Ishikawa (cell line): Measurements from ENCODE around the gene GPR63.

ENCODE experiments used
- CEBPB ChIP-seq: IDR thresholded peaks from 2 replicates; pipeline ENCODE4 v1.6.1; 2012
- CREB1 ChIP-seq: IDR thresholded peaks from 2 replicates; pipeline ENCODE4 v1.6.1; 2012; ENCODE audit warnings: low read depth
- EGR1 ChIP-seq: IDR thresholded peaks from 2 replicates; pipeline ENCODE4 v1.6.1; 2012
- EP300 ChIP-seq: IDR thresholded peaks from 2 replicates; pipeline ENCODE4 v1.6.1; 2012; ENCODE audit warnings: borderline replicate concordance
- FOXM1 ChIP-seq: IDR thresholded peaks from 2 replicates; pipeline ENCODE4 v1.6.1; 2012; ENCODE audit warnings: low read depth, borderline replicate concordance
- MAX ChIP-seq: IDR thresholded peaks from 2 replicates; pipeline ENCODE4 v1.6.1; 2012
- NFIC ChIP-seq: IDR thresholded peaks from 2 replicates; pipeline ENCODE4 v1.6.1; 2012
- RAD21 ChIP-seq: IDR thresholded peaks from 2 replicates; pipeline ENCODE4 v1.6.1; 2012; ENCODE audit warnings: low read depth
- REST ChIP-seq: IDR thresholded peaks from 2 replicates; pipeline ENCODE4 v1.6.1; 2012; ENCODE audit warnings: low read depth, mild to moderate bottlenecking
- TAF1 ChIP-seq: IDR thresholded peaks from 2 replicates; pipeline ENCODE4 v1.6.1; 2012; ENCODE audit warnings: low read depth, mild to moderate bottlenecking
- TCF12 ChIP-seq: IDR thresholded peaks from 2 replicates; pipeline ENCODE4 v1.6.1; 2012; ENCODE audit warnings: low read depth
- TEAD4 ChIP-seq: IDR thresholded peaks from 2 replicates; pipeline ENCODE4 v1.6.1; 2012
- USF1 ChIP-seq: IDR thresholded peaks from 2 replicates; pipeline ENCODE4 v1.6.1; 2012
- YY1 ChIP-seq: IDR thresholded peaks from 2 replicates; pipeline ENCODE4 v1.6.1; 2012; ENCODE audit warnings: low read depth
- ZBTB7A ChIP-seq: IDR thresholded peaks from 2 replicates; pipeline ENCODE4 v1.6.1; 2012; ENCODE audit warnings: low read depth

GPR63 gene

GRCh38 chr6:96836631-96837080 lies 621 bp downstream of the GPR63 start:
- no peak for TF ChIP-seq EGR1
- no peak for TF ChIP-seq MAX
- TF ChIP-seq RAD21: no peak
- no peak for TF ChIP-seq NFIC
- TF ChIP-seq FOXM1: no peak
- no peak for TF ChIP-seq CEBPB
- TF ChIP-seq TCF12: no peak
- no peak for TF ChIP-seq ZBTB7A
- no peak for TF ChIP-seq EP300
- TF ChIP-seq REST: no peak
- TF ChIP-seq TEAD4: no peak
- TF ChIP-seq YY1: no peak
- TF ChIP-seq USF1: no peak
- no peak for TF ChIP-seq CREB1
- no peak for TF ChIP-seq TAF1

GRCh38 chr6:96834070-96834469 lies 3.2 kb downstream of the GPR63 start:
- TF ChIP-seq CREB1 (no peak), ZBTB7A (no peak), RAD21 (no peak), CEBPB (no peak), EGR1 (no peak), TEAD4 (no peak), TAF1 (no peak)

GRCh38 chr6:96832780-96833179 lies 4.5 kb downstream of the GPR63 start:
- TF ChIP-seq NFIC (no peak), USF1 (no peak), EP300 (no peak), TAF1 (no peak), FOXM1 (no peak), TEAD4 (no peak), TCF12 (no peak), RAD21 (no peak)

- TF ChIP-seq NFIC: no peak
- no peak for TF ChIP-seq TAF1
- no peak for TF ChIP-seq USF1
- TF ChIP-seq EGR1: no peak
- TF ChIP-seq TEAD4: no peak
- TF ChIP-seq RAD21: no peak
- no peak for TF ChIP-seq CREB1
- no peak for TF ChIP-seq FOXM1
- TF ChIP-seq CEBPB: no peak
- TF ChIP-seq REST: no peak
- TF ChIP-seq TCF12: no peak
- TF ChIP-seq YY1: no peak
- no peak for TF ChIP-seq ZBTB7A
- TF ChIP-seq EP300: no peak
- TF ChIP-seq MAX: no peak
Observed at GRCh38 chr6:96826865-96827264, 10.4 kb downstream of the GPR63 start.

GRCh38 chr6:96823743-96824142 lies 13.5 kb downstream of the GPR63 start:
- TF ChIP-seq USF1 (no peak), NFIC (no peak), MAX (no peak), FOXM1 (no peak), EGR1 (no peak), RAD21 (no peak), TAF1 (no peak), CEBPB (no peak), REST (no peak), EP300 (no peak), CREB1 (no peak), TCF12 (no peak), YY1 (no peak), ZBTB7A (no peak), TEAD4 (no peak)
